Stimulated activated CD4-positive, alpha-beta T cell treated with anti-CD3 and anti-CD28 coated beads, TNF-alpha, amount 100 ng/mL, for 24 hours (primary cell): ENCODE measurements around the gene EGR4.
"Not testable (repeated sequence)": the region's sequence is repeated elsewhere in the genome, so short reads cannot be mapped to it uniquely, and the experiment has no call there.

ENCODE experiments used
- DNase-seq, 3 experiments: peaks; one replicate each; pipeline ENCODE4 v3.0.0-alpha.2; 2020; ENCODE audit warnings: low read depth in 3 of 3

The EGR4 gene

DNA sequence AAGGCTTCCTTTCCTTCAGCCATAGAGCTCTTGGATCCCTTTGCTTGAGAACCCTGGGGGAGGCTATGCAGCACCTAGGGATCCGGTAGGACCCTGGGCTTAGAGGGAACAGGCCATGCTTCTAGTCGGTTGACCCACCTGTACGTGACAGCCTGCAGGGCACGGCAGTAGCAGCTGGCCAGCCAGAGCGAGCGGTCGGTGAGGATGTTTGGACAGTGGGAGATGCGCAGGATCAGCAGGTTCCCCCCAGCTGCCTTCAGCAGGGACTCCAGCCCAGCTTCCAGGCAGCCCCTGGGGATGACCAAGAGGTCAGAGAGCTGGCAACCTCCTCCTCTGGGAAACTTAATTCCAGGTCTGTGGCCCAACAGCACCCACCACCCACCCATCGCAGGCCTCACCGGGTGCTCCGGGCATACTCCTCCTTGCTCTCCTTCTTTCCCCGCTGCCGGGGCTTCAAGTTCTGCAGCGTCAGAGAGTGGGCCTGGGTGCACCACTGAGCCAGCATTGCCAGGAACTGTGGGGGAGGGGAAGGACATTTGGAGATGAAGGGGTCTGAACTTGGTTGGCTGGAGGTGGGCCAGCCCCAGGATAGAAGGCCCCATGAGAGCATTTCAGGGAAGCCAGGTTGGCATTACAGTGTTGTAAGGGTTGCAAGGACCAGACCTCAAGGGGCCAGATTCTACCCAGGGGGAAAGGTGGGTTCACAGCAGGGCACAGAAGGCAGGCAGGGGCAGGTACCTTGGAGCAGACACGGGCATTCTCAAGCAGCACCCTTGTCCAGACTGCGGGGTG, 29.6 kb downstream of the EGR4 start:
- DNase-seq: no peak

DNA sequence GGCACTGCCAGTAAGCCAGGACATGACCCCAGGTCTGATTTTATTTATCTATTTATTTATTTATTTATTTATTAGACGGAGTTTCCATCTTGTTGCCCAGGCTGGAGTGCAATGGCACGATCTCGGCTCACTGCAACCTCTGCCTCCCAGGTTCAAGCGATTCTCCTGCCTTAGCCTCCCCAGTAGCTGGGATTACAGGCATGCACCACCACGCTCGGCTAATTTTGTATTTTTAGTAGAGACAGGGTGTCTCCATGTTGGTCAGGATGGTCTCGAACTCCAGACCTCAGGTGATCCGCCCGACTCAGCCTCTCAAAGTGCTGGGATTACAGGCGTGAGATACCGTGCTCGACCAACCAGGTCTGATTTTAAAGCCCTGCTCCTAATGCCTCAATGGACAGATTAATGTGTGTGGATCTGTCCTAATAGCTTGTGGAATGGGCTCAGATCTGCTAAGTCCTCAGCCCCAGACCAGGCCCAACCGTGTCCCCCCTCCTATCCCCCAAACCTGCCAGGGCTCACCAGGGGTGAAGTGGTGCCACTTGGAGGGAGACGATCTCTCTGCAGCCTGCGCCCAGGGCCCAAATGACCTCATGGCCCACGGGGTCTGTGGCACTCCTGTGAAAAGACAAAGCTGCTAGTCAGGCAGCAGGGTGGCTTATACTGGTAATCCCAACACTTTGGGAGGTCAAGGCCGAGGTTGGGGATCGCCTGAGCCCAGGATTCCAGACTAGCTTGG, 30.5 kb downstream of the EGR4 start:
- DNase-seq: not testable (repeated sequence)

DNA sequence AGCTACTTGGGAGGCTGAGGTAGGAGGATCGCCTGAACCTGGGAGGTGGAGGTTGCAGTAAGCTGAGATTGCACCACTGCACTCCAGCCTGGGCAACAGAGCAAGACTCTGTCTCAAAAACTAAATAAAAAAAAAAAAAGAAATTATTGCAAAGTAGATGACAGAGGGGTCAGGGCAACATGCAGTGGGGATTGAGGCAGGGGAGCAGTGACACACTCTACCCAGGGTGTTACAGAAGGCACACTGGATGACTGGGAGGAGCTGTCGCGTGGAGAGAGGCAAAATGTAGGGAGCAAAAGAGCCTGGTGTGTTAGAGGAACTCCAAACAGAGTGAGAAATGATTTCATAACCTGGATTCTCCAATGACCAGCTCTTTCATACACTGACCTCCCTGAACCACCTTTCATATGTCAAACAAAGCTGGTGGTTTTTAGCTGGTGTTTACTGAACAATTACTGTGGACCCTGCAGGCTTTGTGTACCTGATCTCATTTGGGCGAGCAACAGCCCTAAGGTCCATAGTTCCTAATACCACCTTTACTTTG, 31.2 kb downstream of the EGR4 start:
- DNase-seq: no peak

DNA sequence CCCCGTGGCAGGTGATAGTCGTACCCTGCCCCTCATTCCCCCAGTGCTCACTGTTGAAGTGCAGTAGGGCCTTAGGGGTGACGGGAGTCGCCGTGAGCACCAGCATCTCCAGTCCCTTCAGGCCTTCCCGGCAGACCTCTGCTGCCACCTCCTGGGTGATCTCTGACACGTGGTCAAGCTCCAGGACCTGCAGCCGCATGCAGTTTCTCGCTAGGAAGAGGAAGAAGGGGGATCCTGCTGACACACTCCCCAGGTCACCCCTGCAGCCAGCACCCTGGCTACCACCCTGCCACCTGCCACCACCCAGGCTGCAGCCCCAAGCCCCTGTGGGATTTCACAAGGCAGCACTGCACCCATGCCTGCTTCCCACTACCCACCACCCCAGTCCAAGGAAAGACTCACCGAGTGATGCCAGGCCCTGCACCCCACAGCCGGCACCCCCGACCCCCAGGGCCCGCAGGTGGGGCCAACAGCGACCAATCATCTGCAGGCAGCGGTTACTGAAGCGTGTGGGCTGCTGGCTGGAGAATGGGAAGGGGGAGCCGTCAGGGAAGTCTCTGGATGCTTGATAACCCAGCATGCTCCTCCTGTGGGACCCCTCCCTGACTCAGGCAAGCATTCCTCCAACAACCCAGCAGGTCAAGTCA, 32.9 kb downstream of the EGR4 start:
- DNase-seq: no peak

DNA sequence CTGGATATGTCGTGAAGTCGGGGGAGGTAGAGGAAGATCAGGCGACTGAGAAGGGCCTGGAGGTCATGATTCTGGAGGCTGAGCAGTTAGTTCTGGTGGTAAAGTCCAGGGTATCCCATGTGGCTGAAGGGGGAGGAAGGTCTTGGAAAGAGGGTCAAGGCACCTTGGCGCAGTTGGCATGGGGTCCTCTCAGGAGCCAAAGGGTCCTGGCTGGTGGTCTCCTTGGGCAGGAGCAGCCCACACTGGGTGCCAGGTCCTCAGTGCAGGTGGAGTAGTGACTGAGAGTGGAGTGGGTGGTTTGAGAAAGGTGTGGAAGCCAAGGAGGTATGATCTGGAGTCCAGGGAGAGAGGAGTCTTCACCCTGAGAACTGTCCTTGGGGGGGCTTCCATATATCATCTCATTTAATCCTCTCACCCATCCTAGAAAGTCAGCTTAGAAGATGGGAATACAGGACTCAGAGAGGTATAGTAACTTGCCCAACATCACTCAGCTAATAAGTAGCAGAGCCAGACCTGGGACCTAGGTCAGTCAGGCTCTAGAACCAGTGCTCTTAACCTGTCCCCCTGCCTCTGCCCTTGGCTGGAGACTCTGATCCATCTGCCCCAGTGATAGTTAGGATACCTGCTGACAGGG, 33.5 kb downstream of the EGR4 start:
- no peak for DNase-seq

DNA sequence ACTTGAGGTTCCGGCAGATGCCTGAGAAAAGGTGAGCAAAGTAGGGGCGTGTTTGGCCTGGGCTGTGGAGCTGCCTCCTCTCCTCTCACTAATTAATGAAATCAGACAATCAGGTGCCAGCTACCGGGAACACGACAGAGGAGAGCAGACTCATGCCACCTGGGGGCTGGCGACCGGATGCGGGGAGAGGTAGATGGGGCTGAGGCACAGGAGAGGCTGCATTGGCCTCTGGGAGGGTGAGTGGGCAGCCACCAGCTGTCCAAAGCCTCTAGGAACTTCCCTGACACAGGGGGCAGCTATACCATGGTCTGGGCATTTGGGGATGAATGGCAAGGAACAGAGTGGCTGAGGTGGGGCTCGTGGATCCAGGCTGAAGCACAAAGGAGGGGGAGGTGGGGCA, 34.1 kb downstream of the EGR4 start:
- DNase-seq: no peak

DNA sequence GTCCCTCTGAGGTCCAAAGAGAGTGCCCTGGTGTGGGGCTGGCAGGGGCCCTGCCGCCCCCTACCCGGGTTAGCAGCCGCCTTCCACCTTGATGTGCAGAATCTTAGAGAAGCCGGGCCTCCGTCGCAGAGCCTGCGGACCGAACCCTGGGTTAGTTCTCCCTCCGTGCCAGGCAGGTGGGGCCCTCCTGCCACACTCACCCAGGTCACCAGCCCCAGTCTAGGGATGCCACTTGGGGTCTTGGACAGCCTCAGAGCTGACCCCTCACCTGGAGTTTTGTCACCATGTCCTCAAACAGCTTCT, 34.5 kb downstream of the EGR4 start:
- DNase-seq: no peak

DNA sequence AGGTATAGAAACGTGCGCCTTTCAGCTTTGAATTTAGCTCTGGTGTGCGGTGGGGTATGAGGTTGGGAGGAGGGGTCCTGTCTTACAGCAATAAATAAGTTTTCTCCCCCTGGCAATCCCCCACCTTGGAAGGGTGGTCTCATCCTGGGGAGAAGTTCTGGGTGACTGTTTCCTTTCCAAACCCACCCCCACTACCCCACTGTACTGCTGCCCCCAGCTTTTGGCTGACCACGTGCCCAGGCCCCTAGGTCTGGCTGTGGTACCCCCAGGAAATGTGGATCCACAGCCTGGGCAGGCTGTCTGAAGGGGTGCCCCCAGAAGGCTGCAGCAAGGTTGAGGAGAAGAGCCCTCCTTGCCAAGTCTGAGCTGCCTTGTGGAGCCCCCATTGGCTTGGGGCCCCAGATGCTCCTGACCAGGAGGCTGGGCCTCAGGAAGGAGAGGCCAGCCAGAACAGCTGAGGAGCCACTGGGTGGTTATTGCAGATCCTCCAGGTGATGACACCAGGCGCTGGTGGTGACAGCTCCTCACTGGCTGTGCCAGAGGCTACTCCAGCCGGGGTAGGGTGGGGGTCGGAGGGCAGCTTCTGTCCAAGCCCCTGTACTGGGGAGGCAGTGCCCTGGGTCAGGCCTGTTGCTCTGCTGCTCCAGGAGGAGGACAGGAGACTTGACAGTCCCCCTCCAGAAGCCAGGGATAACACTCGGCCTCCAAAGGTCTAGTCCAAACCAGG, 35.0 kb downstream of the EGR4 start:
- DNase-seq: no peak

DNA sequence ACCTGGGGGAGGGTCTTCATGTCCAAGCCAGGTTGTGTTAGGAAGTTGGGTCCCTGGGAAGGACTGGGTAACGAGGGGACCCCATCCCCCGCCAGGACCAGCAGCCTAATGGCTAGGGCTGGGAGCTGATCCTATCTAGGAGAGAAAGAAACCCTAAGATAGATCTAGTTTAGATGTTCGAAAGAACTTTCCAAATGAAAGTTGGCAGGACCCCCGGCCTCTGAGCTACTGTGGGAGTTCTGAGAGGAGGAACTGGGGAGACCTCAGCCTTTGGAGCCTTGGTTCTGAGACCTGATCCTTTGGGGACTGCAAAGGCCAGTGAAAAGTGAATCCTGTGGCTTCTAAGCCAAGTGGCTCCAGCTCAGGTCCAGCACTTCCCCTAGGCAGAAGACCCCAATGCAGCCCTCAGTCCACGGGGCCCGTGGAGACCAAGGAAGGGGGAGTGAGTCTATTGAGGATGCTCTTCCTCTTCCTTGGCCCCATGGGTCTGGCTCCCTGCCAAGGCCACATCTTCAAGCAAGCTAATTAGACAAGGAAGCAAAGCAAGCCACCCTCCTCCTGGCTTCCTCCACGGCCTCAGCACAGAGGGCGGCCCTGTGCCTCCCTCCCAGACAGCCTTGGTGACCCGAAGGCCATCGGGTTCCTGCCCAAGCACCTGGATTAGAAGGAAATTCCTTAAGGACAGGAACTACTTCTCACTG, 35.8 kb downstream of the EGR4 start:
- no peak for DNase-seq

DNA sequence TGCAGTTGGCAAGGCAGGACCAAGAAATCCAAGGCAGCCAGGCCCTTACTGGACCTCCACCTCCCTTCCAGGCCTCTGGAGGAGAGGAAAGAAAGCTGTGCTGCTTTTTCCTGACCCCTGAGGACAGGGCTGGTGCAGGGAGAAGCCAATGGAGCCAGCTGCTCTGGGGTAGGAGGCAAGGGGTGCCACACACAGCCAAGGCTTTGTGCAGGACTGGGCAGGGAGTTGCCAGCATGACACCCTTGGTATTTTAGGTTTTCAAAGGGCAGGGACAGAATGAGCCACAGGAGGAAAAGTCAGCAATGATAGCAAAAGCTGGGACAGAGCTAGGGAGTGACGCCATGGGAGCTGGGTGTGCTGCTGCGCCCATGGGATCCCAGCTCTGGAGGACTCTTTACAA, 36.3 kb downstream of the EGR4 start:
- no peak for DNase-seq

DNA sequence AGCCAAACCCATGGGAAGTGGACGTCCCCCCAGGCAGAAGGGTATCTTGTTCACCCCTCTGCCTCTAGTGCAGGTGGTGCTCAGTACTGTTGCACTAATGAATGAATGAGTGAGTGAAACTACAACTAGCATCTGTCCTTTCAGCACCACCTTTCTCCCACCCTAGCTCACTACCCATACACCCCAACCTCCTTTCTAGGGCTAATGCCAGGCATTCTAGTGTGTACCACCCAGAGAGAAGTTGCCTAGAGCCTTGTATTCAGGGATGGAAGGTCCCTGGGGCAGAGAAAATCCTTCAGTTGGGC, 36.8 kb downstream of the EGR4 start:
- DNase-seq: no peak

DNA sequence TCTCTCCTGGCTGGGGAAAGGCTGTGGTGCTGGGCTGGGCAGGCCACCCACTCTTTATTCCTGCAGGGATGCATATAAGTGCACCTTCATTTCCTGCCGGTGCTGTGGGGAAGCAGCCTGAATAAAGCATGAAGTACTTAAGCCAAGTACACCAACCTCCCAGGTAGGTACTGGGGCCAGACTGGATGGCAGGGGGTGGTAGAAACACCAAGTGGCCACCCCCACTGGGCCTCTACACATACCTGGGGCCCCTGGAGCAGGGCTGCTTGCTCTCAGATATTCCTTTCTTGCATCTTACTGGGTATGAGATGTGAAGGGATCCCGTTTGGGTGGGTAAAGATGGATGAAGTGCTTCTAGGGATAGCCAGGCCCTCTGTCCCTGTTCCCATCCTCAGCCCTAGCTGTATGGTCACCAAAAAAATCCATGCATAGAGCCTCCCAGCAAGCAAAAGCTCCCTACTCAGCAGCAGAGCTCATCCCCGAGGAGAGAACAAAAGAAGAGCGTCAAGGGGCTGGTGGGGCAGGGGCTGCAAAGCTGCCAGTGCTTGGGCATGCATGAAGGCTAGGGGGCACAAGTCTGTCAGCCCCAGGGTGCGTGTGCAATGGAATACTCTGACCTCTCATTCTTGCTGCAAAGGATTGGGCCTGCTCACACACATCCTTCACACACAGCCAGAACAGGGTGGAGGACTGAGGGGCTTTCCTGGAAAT, 37.3 kb downstream of the EGR4 start:
- no peak for DNase-seq

DNA sequence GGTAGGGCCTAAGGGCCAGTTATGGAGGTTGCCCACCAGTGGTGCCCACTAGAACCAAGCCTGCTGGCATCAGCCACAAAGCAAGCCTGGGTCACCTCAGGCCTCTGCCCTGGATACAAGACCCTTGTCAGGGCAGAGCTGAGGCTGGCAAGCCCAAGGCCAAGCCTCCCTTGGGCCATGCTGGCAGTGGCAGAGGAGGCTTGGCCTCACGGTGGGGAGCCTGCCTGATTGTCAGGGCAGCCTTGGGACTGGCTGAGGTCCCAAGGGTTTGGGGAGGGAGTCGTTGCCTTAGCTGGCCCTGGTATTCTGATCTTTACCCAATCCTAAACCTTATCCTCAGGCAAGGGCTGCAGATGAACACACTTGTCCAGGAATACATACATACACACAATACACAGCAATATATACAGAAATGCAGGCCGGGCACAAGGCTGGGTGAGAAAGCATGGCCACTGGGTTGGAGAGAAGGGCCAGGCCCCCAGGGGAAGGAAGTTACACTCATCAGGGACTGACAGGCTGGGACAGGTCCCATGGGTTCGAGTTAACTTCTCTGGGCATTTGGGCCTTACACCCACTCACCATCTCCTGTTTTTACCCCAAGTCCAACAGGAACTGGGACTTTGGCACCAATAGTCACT, 38.2 kb downstream of the EGR4 start:
- no peak for DNase-seq

DNA sequence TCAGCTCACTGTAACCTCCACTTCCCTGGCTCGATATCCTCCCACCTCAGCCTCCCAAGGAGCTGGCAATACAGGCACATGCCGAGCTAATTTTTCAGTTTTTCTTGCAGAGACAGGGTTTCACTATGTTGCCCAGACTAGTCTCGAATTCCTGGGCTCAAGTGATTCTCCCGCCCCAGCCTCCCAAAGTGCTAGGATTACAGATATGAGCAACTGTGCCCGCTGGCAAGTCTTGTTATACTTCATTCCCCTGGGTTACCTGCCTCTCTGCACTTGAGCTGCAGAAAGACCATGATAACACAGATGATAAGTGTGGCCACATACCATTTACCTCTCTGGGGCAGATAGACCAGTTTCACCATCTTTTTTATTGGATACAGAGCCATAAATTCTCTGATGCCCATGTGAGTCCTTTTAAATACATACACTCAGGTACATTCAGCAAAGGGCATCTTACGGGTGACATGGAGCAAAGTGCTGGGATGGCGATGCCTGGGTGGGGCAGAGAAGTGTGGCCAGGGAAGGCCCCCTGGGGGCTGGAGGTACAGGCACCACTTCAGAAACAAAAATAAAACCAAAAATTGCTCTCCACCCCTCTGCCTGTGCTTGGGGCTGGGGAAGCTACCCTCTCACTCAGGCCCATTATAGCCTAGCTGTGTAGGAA, 38.9 kb downstream of the EGR4 start:
- no peak for DNase-seq

DNA sequence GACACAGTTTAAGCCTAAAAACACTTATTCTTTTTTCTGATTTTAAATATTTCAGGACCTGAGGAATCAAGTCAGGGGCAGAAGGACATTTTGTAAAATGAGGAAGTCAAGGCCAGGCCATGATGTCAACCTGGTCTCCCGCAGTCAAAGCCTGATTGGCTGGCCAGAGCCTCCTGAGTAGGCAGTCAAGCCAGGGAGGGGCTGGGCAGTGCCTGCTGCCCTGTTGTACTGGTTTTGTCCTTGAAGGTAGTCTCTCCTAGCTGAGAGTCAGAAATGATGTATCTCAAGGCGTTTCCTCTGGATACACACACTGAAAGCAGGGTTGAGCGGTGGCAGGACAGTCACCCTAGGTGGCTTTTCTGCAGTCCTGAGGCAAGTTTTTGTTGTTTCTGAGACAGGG, 39.4 kb downstream of the EGR4 start:
- DNase-seq: no peak

DNA sequence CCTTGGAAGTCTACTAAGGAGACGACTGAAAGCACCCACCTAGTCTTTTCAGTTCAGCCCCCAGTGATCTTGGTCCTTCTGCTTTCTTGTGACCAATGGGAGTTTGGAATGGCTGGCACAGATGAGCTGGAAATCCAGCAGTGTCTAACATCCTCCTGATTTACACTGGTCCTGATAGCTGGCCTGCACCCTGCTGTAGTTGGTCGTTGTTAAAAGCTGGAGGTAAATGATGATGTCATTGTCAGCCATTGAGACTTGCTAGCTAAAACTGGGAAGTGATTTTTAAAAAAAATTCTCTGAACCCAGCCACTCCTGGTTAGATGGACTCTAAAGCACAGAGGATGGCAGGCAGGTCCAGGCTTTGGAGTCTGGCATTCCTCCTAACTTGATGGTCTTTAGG, 39.9 kb downstream of the EGR4 start:
- no peak for DNase-seq

DNA sequence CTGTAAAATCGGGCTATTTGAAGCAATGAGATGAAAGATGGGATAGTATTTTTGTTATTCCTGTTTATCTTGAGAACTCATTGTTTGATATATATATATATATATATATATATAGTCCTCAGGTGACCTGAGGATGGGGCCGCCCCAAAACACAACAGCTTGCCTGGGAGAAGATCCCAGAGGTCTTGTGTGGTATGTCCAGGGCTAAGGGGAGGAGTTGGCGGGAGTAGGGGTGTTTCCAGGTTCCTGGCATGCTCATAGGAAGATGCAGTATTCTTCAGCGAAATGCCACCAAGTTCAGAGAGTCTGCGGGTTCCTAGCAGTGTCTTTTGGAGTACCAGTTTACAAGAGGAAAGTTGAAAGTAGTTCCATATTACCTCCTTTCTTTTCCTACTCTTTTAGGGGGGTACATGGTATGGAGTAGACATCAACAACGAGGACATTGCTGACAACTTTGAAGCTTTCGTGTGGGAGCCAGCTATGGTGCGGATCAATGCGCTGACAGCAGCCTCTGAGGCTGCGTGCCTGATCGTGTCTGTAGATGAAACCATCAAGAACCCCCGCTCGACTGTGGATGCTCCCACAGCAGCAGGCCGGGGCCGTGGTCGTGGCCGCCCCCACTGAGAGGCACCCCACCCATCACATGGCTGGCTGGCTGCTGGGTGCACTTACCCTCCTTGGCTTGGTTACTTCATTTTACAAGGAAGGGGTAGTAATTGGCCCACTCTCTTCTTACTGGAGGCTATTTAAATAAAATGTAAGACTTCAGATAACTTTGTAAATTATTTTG, 40.9 kb downstream of the EGR4 start:
- no peak for DNase-seq
